ENCODE data around the gene F12.

- TF ChIP-seq CTCF (IDR thresholded peaks at IDR 0.05 in 4 of 5, conservative IDR thresholded peaks at IDR 0.05 in 1 of 5) = no peak
- TF ChIP-seq POLR2A (IDR thresholded peaks at IDR 0.05) = no peak
These were observed 26.2 kb downstream of the F12 start for GRCh38 chr5:177383181-177383580.

Data from gastrocnemius medialis (tissue), 4 donors.